Chondrocyte (in vitro differentiated cells): ENCODE results near the gene COL28A1. TPM values are rescaled to one million over a fixed set of nuclear protein-coding genes. Genes with fewer than 3 reads are reported as not detected.
"Not testable (repeated sequence)": the region's sequence is repeated elsewhere in the genome, so short reads cannot be mapped to it uniquely, and the experiment has no call there.

ENCODE experiments used
- DNase-seq: peaks from one replicate; pipeline ENCODE4 v3.0.0; 2021; ENCODE audit warnings: mixed read lengths, low spot score
- H3K27ac Mint-ChIP-seq: one replicate; pipeline ENCODE4 v1.8.0; 2021; ENCODE audit warnings: mild to moderate bottlenecking, moderate library complexity, mixed read lengths; ENCODE audit not compliant: unreplicated experiment
- H3K27me3 Mint-ChIP-seq: 2 replicates; pipeline ENCODE4 v1.8.0; 2021; ENCODE audit warnings: low read depth, mixed read lengths
- H3K36me3 Mint-ChIP-seq: 2 replicates; pipeline ENCODE4 v1.8.0; 2021; ENCODE audit warnings: low read depth, mixed read lengths
- H3K4me1 Mint-ChIP-seq: 2 replicates; pipeline ENCODE4 v1.8.0; 2021; ENCODE audit warnings: low read depth, mild to moderate bottlenecking, mixed read lengths
- H3K4me3 Mint-ChIP-seq: one replicate; pipeline ENCODE4 v1.8.0; 2021; ENCODE audit warnings: mild to moderate bottlenecking, moderate library complexity, mixed read lengths; ENCODE audit not compliant: unreplicated experiment
- H3K9me3 Mint-ChIP-seq: 2 replicates; pipeline ENCODE4 v1.8.0; 2021; ENCODE audit warnings: low read depth, mixed read lengths
- total RNA-seq: library from RNA; stranded (reverse); gene quantifications from 3 replicates; pipeline ENCODE4 v1.2.1, GENCODE V29; 2021
- TF ChIP-seq, protein P1 (sequence below): fragments of 200-600 bp; sonication (generic); IDR thresholded peaks from 2 replicates; pipeline ENCODE4 v1.5.0; 2021; ENCODE audit warnings: antibody characterized with exemption, mild to moderate bottlenecking, moderate library complexity

COL28A1 gene
- total RNA-seq, 1 donor from 2014 or later = 0.25 TPM

DNA sequence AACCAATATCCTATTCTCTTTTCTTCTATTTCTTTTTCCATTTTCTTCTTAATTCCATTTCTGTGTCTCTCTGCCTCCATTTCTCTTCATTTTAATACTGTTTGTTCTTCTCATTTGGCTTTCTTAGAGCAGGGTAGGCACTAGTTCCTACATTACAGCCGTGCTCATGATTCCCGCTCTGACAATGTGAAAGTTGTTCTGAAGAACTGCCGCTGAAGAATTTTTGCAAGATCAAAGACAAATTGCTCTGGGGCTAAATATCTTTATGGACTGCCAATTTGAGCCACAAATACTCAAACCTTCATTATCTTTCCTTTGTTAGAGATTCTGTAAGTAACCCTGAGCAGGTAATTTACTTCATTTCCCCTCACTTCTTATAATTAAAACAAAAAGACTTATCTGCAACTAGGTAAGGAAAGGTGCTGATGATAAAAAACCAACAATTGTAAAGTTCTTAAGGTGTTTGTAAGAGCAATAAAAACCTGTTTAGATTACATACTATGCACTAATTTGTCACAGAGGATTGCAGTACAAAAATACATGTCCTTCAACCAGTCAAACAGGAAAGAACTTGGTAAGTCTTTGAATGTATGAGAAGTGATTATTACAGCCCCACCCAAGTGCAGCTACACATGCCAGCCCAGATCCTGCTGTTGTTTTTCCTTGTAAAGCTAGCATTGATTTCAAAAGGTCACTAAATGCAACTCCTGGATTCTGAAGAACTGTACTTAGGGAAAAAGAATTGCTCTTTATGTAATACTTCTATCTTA lies 127.5 kb downstream of the COL28A1 start:
- TF ChIP-seq, protein P1, sequence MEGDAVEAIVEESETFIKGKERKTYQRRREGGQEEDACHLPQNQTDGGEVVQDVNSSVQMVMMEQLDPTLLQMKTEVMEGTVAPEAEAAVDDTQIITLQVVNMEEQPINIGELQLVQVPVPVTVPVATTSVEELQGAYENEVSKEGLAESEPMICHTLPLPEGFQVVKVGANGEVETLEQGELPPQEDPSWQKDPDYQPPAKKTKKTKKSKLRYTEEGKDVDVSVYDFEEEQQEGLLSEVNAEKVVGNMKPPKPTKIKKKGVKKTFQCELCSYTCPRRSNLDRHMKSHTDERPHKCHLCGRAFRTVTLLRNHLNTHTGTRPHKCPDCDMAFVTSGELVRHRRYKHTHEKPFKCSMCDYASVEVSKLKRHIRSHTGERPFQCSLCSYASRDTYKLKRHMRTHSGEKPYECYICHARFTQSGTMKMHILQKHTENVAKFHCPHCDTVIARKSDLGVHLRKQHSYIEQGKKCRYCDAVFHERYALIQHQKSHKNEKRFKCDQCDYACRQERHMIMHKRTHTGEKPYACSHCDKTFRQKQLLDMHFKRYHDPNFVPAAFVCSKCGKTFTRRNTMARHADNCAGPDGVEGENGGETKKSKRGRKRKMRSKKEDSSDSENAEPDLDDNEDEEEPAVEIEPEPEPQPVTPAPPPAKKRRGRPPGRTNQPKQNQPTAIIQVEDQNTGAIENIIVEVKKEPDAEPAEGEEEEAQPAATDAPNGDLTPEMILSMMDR = no peak
- Mint-ChIP-seq H3K9me3 (peaks cover 14% of the 10 kb centered on the region), H3K27me3 (no peaks in the 10 kb centered on the region), H3K27ac (no peak overlapping the region), H3K4me1 (no peaks in the 10 kb centered on the region), H3K36me3 (peaks cover 9% of the 10 kb centered on the region), H3K4me3 (no peak overlapping the region)
- no peak for DNase-seq

DNA sequence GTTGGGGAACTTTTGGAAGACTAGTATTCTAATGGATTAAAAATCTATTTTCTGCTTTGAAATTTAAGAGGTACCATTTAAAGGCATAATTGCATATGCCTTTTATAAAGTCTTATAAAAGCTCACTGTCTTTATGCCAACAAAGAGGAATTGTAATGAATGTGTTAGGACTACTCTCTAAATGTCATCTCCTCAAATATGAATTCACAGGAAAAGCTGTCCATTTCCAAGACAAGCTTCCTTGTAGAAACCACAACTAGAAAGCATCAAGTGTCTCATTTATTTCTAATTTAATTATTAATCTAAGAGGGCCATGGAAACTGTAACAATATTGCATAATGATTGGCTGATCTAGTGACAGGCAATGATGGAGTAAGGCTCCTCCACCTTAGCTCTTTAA lies 130.2 kb downstream of the COL28A1 start:
- Mint-ChIP-seq H3K4me1 (no peaks in the 10 kb centered on the region), H3K27me3 (peaks cover 3% of the 10 kb centered on the region), H3K36me3 (peaks cover 9% of the 10 kb centered on the region), H3K9me3 (peaks cover 14% of the 10 kb centered on the region), H3K4me3 (no peak overlapping the region), H3K27ac (no peak overlapping the region)
- no peak for DNase-seq
- TF ChIP-seq, protein P1 = no peak

GRCh38 chr7:7399707-7400106 lies 136.0 kb downstream of the COL28A1 start:
- H3K36me3 Mint-ChIP-seq = peaks cover 2% of the 10 kb centered on the region
- no peak for DNase-seq

GRCh38 chr7:7395785-7396184 lies 139.9 kb downstream of the COL28A1 start:
- Mint-ChIP-seq H3K27ac (no peak overlapping the region), H3K27me3 (peaks cover 5% of the 10 kb centered on the region), H3K4me1 (no peaks in the 10 kb centered on the region), H3K9me3 (peaks cover 21% of the 10 kb centered on the region), H3K36me3 (peaks cover 10% of the 10 kb centered on the region), H3K4me3 (no peak overlapping the region)
- no peak for DNase-seq
- TF ChIP-seq, protein P1 = no peak

More at GRCh38 chr7:7399707-7400106, 136.0 kb downstream of the COL28A1 start:
- TF ChIP-seq, protein P1 = no peak
- Mint-ChIP-seq H3K9me3 (peaks cover 2% of the 10 kb centered on the region), H3K27ac (no peak overlapping the region), H3K27me3 (peaks cover 3% of the 10 kb centered on the region), H3K4me1 (no peaks in the 10 kb centered on the region), H3K4me3 (no peak overlapping the region)

DNA sequence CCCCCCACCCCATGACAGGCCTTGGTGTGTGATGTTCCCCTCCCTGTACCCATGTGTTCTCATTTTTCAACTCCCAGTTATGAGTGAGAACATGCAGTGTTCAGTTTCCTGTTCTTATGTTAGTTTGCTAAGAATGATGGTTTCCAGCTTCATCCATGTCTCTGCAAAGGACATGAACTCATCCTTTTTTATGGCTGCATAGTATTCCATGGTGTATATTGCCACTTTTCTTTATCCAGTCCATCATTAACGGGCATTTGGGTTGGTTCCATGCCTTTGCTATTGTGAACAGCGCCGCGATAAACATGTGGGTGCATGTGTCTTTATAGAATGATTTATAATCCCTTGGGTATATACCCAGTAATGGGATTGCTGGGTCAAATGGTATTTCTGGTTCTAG lies 147.5 kb downstream of the COL28A1 start:
- not testable (repeated sequence) for H3K27me3 Mint-ChIP-seq, DNase-seq, H3K27ac Mint-ChIP-seq, H3K4me3 Mint-ChIP-seq, H3K4me1 Mint-ChIP-seq
- Mint-ChIP-seq H3K9me3 (peaks cover 26% of the 10 kb centered on the region), H3K36me3 (peaks cover 17% of the 10 kb centered on the region)

- Mint-ChIP-seq H3K27me3 (peaks cover under 1% of the 10 kb centered on the region), H3K36me3 (peaks cover 3% of the 10 kb centered on the region), H3K4me1 (no peaks in the 10 kb centered on the region), H3K4me3 (no peak overlapping the region), H3K9me3 (peaks cover 3% of the 10 kb centered on the region), H3K27ac (no peak overlapping the region)
- TF ChIP-seq, protein P1 = no peak
- DNase-seq = no peak
Measured at GRCh38 chr7:7385421-7385820, 150.3 kb downstream of the COL28A1 start.
